Activated CD4-positive, alpha-beta T cell treated with anti-CD3 and anti-CD28 coated beads, Interleukin-2, amount 50 U/mL, for 16 hours (primary cell): ENCODE data around the gene ATG4B.
"Not testable (repeated sequence)": the region's sequence is repeated elsewhere in the genome, so short reads cannot be mapped to it uniquely, and the experiment has no call there.

Experiments used
- DNase-seq: peaks from one replicate; pipeline ENCODE4 v3.0.0-alpha.2; 2020

The ATG4B gene

DNA sequence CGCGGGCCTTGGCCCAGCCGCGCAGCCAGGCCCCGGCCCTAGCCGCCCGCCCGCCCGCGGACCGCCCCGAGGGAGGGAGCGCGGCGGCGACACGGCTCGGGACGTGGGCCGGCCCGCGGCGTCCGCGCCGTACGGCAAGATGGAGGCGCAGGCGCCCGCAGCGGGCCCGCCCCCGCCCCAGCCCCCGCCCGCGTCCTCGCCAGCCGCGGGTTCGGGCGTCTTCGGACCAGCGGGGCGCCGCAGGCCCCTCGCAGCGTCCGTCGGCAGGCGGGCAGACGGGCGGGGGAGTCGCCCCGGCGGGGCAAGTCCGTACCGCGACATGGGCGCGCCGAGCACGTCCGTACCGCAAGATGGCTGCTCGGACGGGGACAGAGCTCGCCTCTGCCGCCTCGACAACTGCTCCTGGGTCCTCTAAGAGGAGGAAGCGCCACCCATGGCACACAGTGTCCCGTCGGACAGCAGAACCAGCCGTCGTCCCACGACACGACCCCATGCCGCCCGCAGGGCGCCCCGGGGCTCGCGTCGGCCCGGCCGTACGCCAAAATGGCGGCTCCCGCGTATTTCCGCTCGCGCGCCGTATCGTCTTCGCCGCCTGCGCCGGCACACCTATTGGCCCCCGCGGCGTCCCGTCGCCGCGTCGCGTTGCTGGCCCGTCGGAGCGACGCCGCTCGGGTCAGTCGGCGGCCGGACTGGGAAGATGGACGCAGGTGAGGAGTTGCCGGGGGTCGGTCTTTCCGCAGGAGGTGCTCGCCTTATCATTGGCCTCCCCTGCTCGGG, at the start of gene ATG4B, which contains the start of gene THAP4:
Gene ATG4B (plus strand): TSS at position 676 of the 777 bp plus-strand sequence. CDS start 22 bp downstream, at position 698.
Gene THAP4 (minus strand): TSS at position 141 of the 777 bp plus-strand sequence. CDS start 141 bp downstream, outside the sequence.
- peak; percentile 82 for DNase-seq

DNA sequence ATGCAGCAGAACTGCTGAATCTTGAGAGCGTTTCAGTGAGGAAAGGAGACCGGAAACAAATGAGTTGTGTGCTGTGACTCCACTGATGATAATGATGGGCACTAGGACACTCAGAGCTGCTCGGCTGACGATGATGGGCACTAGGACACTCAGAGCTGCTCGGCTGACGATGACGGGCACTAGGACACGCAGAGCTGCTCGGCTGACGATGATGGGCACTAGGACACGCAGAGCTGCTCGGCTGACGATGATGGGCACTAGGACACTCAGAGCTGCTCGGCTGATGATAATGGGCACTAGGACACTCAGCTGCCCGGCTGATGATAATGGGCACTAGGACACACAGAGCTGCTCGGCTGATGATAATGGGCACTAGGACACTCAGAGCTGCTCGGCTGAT, 47.6 kb upstream of the ATG4B start:
- DNase-seq, result not testable (repeated sequence)

DNA sequence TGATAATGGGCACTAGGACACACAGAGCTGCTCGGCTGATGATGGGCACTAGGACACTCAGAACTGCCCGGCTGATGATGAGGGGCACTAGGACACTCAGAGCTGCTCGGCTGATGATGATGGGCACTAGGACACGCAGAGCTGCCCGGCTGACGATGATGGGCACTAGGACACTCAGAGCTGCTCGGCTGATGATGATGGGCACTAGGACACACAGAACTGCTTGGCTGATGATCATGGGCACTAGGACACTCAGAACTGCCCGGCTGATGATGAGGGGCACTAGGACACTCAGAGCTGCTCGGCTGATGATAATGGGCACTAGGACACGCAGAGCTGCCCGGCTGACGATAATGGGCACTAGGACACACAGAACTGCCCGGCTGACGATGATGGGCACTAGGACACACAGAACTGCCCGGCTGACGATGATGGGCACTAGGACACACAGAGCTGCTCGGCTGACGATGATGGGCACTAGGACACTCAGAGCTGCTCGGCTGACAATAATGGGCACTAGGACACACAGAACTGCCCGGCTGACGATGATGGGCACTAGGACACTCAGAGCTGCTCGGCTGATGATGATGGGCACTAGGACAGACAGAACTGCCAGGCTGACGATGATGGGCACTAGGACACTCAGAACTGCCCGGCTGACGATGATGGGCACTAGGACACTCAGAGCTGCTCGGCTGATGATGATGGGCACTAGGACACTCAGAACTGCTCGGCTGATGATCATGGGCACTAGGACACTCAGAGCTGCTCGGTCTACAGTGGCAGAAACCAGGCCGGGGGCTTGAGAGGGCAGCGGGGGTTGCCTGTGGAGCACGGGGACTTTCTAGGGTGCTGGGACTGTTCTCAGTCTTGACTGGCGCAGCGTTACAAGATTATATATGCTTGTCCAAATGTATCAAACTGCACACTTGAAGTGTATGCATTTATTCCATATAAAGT, 46.7 kb upstream of the ATG4B start:
- not testable (repeated sequence) for DNase-seq

DNA sequence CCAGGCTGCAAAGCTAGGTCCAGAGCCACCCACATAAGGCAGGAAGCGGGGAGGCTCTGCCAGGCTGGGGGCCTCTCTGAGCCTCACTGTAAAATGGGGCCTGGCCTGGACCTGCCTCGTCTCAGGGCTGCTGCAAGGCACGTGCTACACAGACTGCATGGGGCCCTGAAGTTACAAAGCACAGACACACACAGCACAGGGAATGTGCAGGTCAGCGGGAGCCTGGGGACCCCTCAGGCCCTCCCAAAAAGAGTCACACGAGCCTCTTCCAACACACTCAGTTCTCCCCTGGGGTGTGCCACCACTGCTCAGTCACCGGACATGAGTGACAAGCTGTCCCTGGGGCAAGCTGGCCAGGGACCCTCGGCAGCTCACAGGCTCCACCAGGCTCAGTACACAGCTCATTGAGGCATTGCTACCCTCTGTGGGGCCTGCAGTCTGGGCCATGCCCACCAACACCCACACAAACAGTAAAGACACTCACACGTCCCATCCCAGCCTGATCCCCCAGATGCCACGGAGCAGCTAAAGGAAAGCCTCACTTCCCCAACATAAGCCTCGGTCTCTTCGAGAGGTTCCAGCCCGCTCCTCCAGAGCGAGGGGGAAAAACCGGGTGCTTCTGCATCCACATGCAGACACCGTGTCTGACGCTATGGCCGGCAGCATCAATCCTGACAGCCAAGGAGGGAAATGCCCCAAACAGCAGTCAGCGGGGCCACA, 45.2 kb upstream of the ATG4B start:
- DNase-seq, result no peak

DNA sequence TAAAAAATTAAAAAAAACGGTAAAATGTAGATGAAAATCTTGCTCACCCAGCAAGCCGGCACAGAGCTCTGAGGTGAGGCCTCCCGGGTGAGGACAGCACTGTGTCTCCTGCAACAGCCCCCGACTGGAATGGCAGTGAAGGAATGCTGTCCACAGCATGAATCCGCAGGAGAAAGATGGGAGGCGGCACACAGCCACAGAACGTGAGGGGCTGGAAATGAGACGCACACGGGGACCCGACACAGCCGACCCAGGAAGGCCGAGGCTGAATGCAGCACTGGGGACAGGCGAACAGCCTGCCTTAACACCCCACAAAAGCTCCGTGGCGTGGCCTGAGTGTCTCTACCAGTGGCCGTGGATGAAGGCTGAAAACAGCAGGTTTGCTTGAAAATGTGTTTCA, 44.2 kb upstream of the ATG4B start:
- no peak for DNase-seq

DNA sequence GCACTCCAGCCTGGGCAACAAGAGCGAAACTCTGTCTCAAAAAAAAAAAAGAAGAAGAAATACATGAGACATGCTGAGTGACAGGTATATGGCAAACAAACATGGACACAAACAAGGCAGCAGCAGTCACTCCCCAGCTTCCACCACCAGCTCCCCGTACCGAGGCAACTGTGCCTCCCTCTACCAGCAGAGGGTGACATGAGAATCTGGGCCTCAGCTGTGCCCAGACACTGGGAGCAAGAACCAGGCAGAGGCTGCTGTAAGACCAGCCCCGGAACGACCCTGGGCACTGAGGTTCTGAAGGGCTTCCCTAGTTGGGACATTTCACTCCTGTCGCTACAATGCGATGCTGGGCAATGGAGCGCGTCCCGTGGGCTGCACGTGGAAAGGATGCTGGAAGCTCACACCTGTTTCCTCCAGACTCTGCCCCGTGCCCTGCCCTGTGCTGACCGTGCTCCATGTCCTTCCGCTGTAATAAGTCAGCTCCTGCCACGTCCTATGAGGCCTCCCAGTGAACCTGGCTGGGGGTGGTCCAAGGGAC, 41.8 kb upstream of the ATG4B start:
- no peak for DNase-seq

DNA sequence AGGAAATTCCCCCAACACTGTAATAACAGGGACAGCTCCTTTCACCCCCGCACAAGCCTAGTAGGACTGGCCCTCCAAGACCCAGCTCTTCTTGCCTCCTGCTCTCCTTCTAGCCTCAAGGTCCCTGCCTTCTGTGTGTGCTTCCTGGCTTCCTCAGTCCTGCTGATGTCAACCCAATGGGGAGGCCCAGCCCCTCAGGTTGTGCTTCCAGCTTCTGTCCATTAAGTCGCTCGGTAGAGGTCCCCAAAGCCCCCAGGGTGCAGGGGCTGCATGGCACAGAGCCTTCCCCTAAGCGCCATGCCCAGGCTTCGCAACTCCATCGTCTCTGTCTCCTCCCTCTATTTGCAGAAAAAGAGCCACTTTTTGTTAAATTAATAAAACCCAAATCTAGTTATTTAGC, 39.9 kb upstream of the ATG4B start:
- no peak for DNase-seq

DNA sequence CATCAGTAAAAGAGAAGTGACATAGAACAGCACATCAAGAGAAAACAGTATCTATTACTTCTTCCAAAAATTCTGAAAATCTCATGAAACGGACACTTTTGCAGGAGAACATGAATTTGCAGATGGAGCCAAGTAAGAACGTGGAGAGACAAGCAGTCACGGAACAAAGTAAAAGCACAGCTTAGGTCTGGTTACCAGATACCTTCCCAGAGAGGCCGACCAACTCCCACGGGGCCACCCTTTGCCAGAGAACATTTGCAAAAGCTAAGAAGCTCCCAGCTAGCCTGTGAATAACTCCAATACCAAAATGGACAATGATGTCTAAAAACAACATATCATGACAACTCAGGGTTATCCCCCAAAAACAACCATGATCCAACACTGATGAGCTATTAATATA, 39.4 kb upstream of the ATG4B start:
- DNase-seq, result no peak

DNA sequence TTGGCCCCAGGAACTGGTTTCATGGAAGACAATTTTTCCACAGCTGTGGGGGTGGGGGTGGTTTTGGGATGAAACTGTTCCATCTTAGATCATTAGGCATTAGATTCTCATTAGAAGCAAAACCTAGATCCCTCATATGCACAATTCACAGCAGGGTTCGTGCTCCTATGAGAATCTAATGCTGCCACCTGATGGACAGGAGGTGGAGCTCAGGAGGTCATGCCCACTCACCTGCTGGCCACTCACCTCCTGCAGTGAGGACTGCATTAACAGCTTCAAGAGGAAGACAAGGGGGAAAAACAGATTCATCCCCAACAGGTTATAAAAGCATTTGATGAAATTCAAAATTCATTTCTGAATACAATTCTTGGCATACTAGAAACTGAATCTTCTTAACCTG, 39.0 kb upstream of the ATG4B start:
- no peak for DNase-seq

DNA sequence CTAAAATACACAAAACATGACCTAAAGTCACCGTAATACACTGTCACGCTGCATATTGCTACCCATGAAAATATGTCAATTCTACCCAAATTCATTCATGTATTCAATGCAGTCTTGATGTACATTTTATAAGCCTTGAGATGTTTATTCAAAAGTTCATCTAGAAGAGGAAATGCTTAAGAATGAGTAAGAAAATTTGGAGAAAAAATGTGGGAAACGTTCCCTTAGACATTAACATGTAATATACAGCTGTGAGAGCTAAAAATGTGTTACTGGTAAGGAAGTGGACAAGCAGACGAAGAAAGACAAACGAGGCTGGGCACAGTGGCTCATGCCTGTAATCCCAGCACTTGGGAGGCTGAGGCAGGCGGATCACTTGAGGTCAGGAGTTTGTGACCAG, 37.9 kb upstream of the ATG4B start:
- DNase-seq, result no peak

DNA sequence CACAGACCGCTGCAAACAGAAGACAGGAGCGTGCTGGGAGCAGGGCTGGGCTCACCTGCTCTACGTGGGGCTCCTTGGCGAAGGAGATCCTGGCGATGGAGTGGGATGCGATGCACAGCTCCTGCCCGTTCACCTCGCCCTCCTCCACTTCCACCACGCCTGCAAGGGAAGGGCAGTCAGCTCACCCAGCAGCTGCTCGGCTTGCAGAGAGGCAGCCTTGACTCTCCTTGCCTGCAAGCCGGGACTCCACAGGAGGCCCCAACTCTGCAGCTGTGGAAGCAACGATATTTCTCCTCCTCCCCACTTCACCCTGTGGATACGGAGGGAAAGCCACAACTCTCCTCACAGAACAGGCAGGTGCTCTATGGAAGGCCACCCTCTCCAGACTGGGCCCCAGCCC, 35.7 kb upstream of the ATG4B start:
- DNase-seq, result no peak

DNA sequence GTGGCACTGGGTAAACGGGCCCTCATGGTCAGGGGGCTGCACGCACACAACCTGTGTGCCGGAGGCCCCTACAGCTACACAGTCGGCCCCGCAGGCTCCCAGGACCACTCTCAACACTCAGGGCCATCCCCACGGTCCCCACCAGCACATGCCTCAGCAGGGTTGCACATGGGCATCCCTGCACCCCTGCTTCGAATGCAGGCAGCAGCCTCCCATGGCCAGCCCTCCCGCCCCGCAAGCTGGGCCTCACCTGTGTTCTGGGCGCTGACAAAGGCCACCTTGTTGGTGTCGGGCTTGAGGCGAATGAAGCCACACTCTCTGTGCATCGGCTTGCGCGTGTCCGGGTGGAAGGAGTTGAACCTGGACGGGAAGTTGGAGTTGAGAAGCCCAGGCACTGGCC, 34.8 kb upstream of the ATG4B start:
- no peak for DNase-seq

DNA sequence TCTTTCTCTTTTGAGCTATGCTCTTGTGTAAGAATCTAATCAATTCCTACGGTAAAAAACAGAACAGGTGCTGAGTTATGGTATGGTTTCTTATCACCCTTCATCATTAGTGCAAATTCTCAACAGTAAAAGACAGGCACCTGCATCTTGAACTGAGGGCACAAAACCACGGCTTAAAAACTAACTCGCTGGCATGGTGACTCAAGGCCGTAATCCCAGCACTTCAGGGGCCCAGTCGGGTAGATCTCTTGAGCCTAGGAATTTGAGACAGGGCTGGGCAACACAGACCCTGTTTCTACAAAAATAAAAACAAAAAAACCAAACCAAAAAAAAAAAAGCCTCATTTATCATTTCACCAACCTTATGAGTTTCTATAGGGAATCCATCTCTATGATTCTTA, 33.8 kb upstream of the ATG4B start:
- DNase-seq, result no peak

DNA sequence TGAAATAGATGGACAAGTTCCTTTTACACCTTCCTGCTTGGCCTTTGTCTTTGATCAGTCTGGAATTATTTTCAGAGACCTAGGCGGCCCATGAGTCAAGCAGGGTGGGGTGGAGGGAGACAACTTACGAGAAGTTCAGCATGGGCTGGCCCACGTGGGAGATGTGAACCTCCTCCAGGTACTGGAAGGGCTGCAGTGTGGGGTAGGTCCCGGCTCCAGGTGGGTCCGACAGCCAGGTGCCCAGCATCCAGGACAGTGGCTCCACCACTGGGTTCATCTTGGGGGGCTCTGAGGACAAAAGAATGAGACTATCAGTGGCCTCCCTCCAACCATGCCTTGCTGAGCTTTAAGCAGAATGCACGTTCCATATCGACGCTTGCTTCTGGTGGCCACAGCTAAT, 31.3 kb upstream of the ATG4B start:
- DNase-seq, result no peak

DNA sequence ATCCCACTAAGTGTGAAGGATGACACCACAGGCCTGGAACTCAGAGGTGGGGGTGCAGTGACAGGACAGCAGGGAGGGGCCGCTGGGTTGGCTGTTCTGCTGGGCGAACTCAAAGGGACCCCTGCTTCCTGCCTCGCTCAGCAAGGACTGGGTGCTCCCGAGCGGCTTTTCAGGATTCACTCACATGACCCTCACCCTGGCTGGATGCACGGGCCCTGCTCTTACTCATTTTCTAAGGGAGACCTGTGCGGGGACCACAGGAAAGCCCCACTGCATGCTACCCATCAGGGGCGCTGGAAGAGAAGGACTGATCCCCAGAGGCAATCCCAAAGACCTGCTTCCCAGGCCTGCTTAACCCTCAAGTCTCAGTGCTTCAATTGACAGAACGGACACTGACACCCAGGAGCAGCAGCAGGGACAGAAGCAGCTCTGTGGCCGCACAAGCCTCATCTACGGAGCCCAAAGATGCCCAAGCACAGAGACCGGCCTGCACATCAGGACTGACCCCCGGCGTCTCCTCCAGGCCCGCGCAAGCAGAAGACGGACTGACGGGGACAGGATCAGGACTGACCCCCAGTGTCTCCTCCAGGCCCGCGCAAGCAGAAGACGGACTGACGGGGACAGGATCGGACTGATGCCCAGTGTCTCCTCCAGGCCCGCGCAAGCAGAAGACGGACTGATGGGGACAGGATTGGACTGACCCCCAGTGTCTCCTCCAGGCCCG, 30.2 kb upstream of the ATG4B start:
- DNase-seq, result no peak

DNA sequence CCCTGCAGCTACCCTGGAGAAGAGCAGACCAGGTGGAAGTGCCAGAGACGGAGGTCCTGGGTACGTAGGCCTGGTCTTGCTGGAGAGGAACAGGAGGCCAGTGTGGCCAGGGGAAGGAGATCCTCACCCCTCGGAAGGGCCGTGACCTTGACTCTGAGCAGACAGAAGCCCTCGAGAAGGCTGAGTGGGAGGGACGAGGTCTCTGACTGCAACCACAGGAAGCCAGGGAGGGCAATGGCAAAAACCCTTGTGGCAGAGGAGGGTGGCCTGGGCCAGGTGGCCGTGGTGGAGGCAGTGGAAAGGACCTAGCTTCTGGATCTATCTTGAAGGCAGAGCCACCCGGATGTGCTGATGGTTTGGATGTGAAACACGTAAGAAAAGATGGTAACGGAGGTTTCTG, 28.6 kb upstream of the ATG4B start:
- DNase-seq, result no peak

DNA sequence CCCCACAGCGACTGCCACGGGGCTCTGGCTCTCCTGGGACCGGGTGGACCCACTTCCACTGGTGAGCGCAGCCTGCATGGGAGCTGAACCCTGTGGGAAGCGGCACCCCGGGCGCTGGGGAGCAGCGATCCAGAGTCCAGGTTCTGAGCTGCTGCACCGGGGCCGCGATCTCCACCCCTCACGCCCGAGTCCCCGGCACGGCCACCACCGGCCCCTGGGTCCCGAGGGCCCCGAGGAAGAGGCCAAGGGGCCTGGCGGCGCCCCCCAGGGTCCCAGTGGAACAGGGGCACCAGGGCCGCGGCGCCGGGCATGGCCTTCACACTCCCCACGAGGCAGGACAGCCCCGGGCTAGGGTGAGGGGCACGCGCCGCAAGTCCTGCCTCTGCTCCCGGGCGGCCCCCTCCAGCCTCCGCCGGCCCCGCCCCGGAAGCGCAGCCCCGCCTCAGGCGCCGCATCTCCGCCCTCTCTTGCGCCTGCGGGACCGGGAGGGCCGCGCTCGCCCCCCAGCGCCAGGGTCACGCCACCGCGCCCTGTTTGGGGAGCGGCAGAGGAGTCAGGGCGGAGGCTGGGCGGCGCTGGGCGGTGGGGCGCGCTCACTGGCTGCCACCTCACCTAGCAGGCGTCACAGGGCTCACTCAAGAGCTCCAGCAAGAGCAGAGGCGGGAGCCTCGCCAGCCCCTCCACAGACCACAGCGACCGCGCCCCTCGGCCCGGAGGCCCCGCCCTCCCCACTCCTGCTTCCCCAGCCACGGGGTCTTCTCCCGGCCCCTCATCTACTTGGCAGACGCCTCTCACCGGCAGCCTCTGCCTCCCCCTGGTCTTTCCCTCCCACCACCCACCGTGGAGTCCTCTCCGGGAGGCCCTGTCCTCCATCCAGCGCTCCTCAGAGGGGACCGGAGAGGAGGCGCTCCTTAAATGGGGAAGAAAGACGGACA, 27.4 kb upstream of the ATG4B start:
- peak; percentile 92 for DNase-seq

DNA sequence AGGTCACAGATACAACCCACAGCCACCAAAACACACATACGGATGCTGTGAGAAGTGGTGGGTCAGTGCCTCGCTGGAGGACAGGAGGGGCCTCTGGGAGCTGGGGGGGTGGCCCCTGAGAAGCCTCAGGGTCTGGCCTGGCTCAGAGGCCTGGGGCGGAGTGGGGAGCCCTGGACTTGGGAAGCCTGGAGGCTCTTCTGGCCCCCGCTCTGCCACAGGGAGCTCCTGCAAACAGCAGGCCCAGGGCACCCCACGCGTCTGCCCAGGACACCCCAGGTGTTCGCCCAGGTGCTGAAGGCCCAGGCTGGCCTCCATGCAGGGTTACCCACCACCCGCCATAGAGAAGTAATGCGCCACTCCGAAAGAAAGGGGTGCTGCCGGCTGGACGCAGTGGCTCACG, 26.4 kb upstream of the ATG4B start:
- DNase-seq, result no peak

DNA sequence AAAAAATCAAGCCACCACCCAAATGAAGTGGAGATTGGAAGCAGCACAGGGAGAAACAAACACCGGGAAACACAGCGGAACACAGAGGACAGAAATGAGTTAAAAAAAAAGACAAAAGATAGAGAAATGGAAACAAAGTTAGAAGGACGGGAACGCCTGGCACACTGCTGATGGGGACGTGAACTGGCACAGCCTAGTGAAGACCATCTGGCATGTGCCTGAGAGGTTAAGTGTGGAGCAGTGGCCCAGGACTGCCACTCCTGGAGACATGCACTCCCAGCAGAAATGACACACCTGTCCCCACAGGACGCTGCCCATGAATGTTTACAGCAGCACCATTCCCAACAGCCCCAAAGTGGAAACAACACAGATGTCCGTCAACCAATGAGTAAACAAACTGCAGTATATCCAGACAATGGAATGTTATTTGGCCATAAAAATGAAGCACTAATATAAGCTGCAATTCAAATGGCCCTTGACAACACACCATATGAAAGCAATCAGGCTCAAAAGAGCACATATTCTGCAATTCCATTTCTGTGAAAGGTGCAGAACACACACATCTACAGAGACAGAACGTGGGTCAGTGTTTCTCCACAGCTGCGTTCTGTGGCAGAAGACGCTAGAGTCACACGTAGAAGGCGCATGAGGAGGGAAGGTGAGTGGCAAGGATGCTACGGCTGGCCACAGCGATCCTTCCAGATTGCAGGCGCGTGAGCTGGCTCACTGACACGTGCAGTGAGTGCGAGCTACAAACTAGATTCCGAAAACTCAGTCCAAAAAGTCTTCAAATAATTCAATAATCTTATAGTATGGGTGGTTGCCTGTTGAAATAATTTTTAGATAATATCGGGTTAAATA, 25.1 kb upstream of the ATG4B start:
- no peak for DNase-seq
